GM23248 (cell line): ENCODE results near the gene GLDC.

Experiments used
- EZH2 ChIP-seq: fragments of 200-600 bp; sonication (generic); IDR thresholded peaks from 2 replicates; pipeline ENCODE4 v1.6.1; 2018; ENCODE audit warnings: antibody characterized with exemption, mild to moderate bottlenecking; ENCODE audit not compliant: insufficient read depth, poor library complexity, severe bottlenecking
- EZH2phosphoT487 ChIP-seq: fragments of 200-600 bp; sonication (generic); IDR thresholded peaks from 2 replicates; pipeline ENCODE4 v1.6.1; 2018; ENCODE audit warnings: antibody characterized with exemption, moderate library complexity, mild to moderate bottlenecking, low read depth; ENCODE audit not compliant: insufficient read depth

DNA sequence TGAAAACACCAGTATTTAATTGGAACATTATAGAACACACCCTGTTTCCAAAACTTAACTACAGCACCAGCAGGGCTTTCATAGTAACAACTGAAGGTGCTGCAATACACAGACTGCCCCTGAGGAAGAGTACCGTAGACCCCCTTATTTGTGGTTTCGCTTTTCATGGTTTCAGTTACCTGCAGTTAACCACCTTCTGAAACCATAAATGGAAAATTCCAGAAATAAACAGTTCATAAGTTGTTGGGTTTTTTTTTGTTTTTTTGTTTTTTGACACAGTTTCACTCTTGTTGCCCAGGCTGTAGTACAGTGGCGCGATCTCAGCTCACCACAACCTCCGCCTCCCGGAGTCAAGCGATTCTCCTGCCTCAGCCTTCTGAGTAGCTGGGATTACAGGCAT lies 9.5 kb upstream of the GLDC start:
- TF ChIP-seq EZH2 (no peak), EZH2phosphoT487 (no peak)
